ENCODE results near the gene ESYT2. TPM values are rescaled to one million over a fixed set of nuclear protein-coding genes. Genes with fewer than 3 reads are reported as not detected.

The ESYT2 gene
- total and polyA plus RNA-seq, 9 of the 15 experiments (the other 6 are each of a cell fraction or from before 2014, with no cell fraction given): 5.8 to 86.9 (median 64.7) TPM

DNA sequence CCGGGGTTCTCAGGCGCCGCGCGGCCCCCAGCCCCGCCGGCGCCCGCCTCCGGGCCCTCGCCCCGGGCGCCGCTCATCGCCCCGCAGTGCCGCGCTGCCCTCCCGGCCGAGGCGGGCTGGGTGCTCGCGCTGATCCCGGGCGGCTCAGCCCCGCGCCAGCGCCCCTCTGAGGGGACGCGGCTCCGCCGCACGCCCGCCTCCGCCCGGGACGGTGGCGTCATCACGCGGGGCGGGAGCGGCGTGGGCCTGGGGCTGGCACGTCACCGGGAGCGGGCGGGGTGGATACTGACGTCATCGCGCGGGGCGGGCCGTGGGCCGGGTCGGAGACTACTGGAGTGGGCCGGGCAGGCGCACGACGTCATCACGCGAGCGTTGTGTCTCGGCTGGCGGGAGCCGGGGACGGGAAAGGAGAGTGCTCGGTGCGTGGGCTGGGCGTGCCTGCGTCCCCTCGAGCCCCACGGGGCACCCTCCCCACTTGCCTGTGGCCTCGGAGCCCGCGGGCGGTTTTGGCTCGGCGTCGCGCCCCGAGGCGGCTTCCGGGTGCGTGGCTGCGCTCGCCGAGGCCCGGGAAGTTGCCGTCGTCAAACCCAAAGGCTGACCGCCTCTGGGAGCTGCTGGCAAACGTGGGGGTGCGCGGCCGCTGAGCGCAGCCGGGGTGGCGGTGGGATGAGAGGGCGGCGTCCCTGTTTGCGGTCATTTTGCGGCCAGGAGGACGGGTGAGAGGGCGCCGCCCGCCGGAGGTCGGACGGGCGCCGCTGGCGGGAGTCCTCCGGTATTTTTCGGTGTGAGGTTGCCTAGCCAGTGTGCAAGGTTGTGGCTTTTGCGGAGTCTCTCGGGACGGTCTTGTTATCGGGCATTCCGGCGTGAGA, at the start of gene ESYT2 (continued):
- TF ChIP-seq, protein P1, sequence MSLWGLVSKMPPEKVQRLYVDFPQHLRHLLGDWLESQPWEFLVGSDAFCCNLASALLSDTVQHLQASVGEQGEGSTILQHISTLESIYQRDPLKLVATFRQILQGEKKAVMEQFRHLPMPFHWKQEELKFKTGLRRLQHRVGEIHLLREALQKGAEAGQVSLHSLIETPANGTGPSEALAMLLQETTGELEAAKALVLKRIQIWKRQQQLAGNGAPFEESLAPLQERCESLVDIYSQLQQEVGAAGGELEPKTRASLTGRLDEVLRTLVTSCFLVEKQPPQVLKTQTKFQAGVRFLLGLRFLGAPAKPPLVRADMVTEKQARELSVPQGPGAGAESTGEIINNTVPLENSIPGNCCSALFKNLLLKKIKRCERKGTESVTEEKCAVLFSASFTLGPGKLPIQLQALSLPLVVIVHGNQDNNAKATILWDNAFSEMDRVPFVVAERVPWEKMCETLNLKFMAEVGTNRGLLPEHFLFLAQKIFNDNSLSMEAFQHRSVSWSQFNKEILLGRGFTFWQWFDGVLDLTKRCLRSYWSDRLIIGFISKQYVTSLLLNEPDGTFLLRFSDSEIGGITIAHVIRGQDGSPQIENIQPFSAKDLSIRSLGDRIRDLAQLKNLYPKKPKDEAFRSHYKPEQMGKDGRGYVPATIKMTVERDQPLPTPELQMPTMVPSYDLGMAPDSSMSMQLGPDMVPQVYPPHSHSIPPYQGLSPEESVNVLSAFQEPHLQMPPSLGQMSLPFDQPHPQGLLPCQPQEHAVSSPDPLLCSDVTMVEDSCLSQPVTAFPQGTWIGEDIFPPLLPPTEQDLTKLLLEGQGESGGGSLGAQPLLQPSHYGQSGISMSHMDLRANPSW (CRISPR knock-in tag; IDR thresholded peaks at IDR 0.05): peak; percentile 98
- TF ChIP-seq, protein P2, sequence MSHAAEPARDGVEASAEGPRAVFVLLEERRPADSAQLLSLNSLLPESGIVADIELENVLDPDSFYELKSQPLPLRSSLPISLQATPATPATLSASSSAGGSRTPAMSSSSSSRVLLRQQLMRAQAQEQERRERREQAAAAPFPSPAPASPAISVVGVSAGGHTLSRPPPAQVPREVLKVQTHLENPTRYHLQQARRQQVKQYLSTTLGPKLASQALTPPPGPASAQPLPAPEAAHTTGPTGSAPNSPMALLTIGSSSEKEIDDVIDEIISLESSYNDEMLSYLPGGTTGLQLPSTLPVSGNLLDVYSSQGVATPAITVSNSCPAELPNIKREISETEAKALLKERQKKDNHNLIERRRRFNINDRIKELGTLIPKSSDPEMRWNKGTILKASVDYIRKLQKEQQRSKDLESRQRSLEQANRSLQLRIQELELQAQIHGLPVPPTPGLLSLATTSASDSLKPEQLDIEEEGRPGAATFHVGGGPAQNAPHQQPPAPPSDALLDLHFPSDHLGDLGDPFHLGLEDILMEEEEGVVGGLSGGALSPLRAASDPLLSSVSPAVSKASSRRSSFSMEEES (CRISPR knock-in tag; IDR thresholded peaks at IDR 0.05): no peak
- no peak for TF ChIP-seq TEAD2 (tag; IDR thresholded peaks at IDR 0.05)
- TF ChIP-seq XRCC3 (IDR thresholded peaks at IDR 0.05): no peak
- TF ChIP-seq BRCA1 (IDR thresholded peaks at IDR 0.05): no peak
- TF ChIP-seq BRCA1 (CRISPR knock-in tag; IDR thresholded peaks at IDR 0.05): peak; percentile 91; the same call in 1 of the 2 replicates
- TF ChIP-seq RNF2 (IDR thresholded peaks at IDR 0.05): peak; percentile 87
- TF ChIP-seq NFATC3 (IDR thresholded peaks at IDR 0.05): no peak
- peak; percentile 74 for TF ChIP-seq MYC (IDR thresholded peaks at IDR 0.05; ENCODE audit: low read depth, low read length)
- peak; percentile 72; the same call in 1 of the 2 replicates for TF ChIP-seq MYC (CRISPR knock-in tag; IDR thresholded peaks at IDR 0.05; ENCODE audit: borderline replicate concordance, low read depth)
- TF ChIP-seq E2F8 (IDR thresholded peaks at IDR 0.05; ENCODE audit: low read depth, partially characterized antibody): peak; percentile 90
- TF ChIP-seq ZNF12 (CRISPR knock-in tag; IDR thresholded peaks at IDR 0.05): peak; percentile 37; the same call in 1 of the 2 replicates
- TF ChIP-seq TBL1XR1 (IDR thresholded peaks at IDR 0.05; ENCODE audit: low read length in 2 of 2): peak; percentile 78 to 92
- peak; percentile 93 for TF ChIP-seq ELF1 (tag; IDR thresholded peaks at IDR 0.05)
- TF ChIP-seq KAT8 (IDR thresholded peaks at IDR 0.05; ENCODE audit: low read depth): no peak
- TF ChIP-seq, protein P3, sequence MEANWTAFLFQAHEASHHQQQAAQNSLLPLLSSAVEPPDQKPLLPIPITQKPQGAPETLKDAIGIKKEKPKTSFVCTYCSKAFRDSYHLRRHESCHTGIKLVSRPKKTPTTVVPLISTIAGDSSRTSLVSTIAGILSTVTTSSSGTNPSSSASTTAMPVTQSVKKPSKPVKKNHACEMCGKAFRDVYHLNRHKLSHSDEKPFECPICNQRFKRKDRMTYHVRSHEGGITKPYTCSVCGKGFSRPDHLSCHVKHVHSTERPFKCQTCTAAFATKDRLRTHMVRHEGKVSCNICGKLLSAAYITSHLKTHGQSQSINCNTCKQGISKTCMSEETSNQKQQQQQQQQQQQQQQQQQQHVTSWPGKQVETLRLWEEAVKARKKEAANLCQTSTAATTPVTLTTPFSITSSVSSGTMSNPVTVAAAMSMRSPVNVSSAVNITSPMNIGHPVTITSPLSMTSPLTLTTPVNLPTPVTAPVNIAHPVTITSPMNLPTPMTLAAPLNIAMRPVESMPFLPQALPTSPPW (CRISPR knock-in tag; IDR thresholded peaks at IDR 0.05): peak; percentile 99

All from K562 (cell line).